Measurements from ENCODE around the gene DDX54. TPM values are rescaled to one million over a fixed set of nuclear protein-coding genes. Genes with fewer than 3 reads are reported as not detected.

The DDX54 gene
- total and polyA plus RNA-seq, 7 donors: 19.2 to 82.8 (median 39.6) TPM

- H3K9me3 ChIP-seq: no peaks in the 10 kb centered on the region
- intact Hi-C loops (cut with DNase I): no loop called here
- DNase-seq: no peak
- WGBS, 2 donors: 93 to 94% methylated on average over 32 of the region's 32 CpGs
- TF ChIP-seq POLR2AphosphoS5 (IDR thresholded peaks at IDR 0.05) (no peak), CTCF (IDR thresholded peaks at IDR 0.05) (no peak), EP300 (IDR thresholded peaks at IDR 0.05) (no peak), POLR2A (IDR thresholded peaks at IDR 0.05) (no peak)
- H3K4me3 ChIP-seq: no peak overlapping the region
- peaks cover 68 to 100% (median 79%) of the 10 kb centered on the region in 4 donors for H3K36me3 ChIP-seq
- no peak overlapping the region for H3K27ac ChIP-seq
- peaks cover 0 to 6% (median 0%) of the 10 kb centered on the region in 3 donors for H3K27me3 ChIP-seq
- H3K4me1 ChIP-seq: peaks cover 0 to 5% (median 0%) of the 10 kb centered on the region in 4 donors
Observed at GRCh38 chr12:113165521-113166450, 19.5 kb downstream of the DDX54 start.

- intact Hi-C loops (cut with DNase I): no loop called here
- no peak for DNase-seq
- peaks cover 0 to 6% (median 0%) of the 10 kb centered on the region in 3 donors for H3K27me3 ChIP-seq
- H3K36me3 ChIP-seq: peaks cover 58 to 100% (median 80%) of the 10 kb centered on the region in 4 donors
- no peak overlapping the region for H3K27ac ChIP-seq
- 96 to 97% methylated on average over 13 of the region's 13 CpGs for WGBS, 2 donors
- no peak overlapping the region for H3K4me3 ChIP-seq
- H3K4me1 ChIP-seq: peaks cover 0 to 5% (median 0%) of the 10 kb centered on the region in 4 donors
- no peak for TF ChIP-seq POLR2AphosphoS5 (IDR thresholded peaks at IDR 0.05)
- TF ChIP-seq CTCF (IDR thresholded peaks at IDR 0.05): no peak
- no peak for TF ChIP-seq EP300 (IDR thresholded peaks at IDR 0.05)
- TF ChIP-seq POLR2A (IDR thresholded peaks at IDR 0.05): no peak
- H3K9me3 ChIP-seq: no peaks in the 10 kb centered on the region
Observed at GRCh38 chr12:113164014-113164413, 21.3 kb downstream of the DDX54 start.

- no peak for TF ChIP-seq POLR2A (IDR thresholded peaks at IDR 0.05)
- no peak for TF ChIP-seq CTCF (IDR thresholded peaks at IDR 0.05)
- TF ChIP-seq EP300 (IDR thresholded peaks at IDR 0.05): no peak
- TF ChIP-seq POLR2AphosphoS5 (IDR thresholded peaks at IDR 0.05): no peak
- no peak overlapping the region for H3K27ac ChIP-seq
- WGBS, 2 donors: 98% methylated on average over 12 of the region's 12 CpGs
- peaks cover 0 to 10% (median 0%) of the 10 kb centered on the region in 3 donors for H3K27me3 ChIP-seq
- peaks cover 55 to 100% (median 77%) of the 10 kb centered on the region in 4 donors for H3K36me3 ChIP-seq
- H3K4me1 ChIP-seq: peaks cover 0 to 5% (median 0%) of the 10 kb centered on the region in 4 donors
- no peaks in the 10 kb centered on the region for H3K9me3 ChIP-seq
- intact Hi-C loops (cut with DNase I): no loop called here
- no peak overlapping the region for H3K4me3 ChIP-seq
- no peak for DNase-seq
Observed at GRCh38 chr12:113163030-113163360, 22.3 kb downstream of the DDX54 start.

GRCh38 chr12:113162102-113163029, 22.9 kb downstream of the DDX54 start:
- Histone ChIP-seq H3K4me3 (no peak overlapping the region), H3K36me3 (peaks cover 50 to 100% (median 74%) of the 10 kb centered on the region in 4 donors), H3K27me3 (peaks cover 0 to 10% (median 0%) of the 10 kb centered on the region in 3 donors), H3K9me3 (no peaks in the 10 kb centered on the region), H3K4me1 (peaks cover 0 to 5% (median 0%) of the 10 kb centered on the region in 4 donors), H3K27ac (no peak overlapping the region)
- 91 to 92% methylated on average over 25 of the region's 25 CpGs for WGBS, 2 donors
- no peak for DNase-seq
- TF ChIP-seq CTCF (IDR thresholded peaks at IDR 0.05): no peak
- no peak for TF ChIP-seq POLR2A (IDR thresholded peaks at IDR 0.05)
- TF ChIP-seq POLR2AphosphoS5 (IDR thresholded peaks at IDR 0.05): no peak
- TF ChIP-seq EP300 (IDR thresholded peaks at IDR 0.05): no peak
- intact Hi-C loops (cut with DNase I): no loop called here

Measured in sigmoid colon (tissue), 7 donors.